ENCODE measurements around the gene GOLGA8S.
"Not testable (repeated sequence)": the region's sequence is repeated elsewhere in the genome, so short reads cannot be mapped to it uniquely, and the experiment has no call there.

GOLGA8S gene

GRCh38 chr15:23399207-23399606 is 44.7 kb downstream of the GOLGA8S start:
- not testable (repeated sequence) for DNase-seq

GRCh38 chr15:23401627-23402026 is 47.1 kb downstream of the GOLGA8S start:
- no peak for DNase-seq

- no peak for DNase-seq
Observed at GRCh38 chr15:23402140-23402539, 47.6 kb downstream of the GOLGA8S start.

GRCh38 chr15:23402544-23402943 is 48.0 kb downstream of the GOLGA8S start:
- DNase-seq: no peak

GRCh38 chr15:23403550-23403949 is 49.0 kb downstream of the GOLGA8S start:
- no peak for DNase-seq

- no peak for DNase-seq
Observed at GRCh38 chr15:23411841-23412240, 57.3 kb downstream of the GOLGA8S start.

GRCh38 chr15:23412881-23413600 is 58.5 kb downstream of the GOLGA8S start:
- DNase-seq: not testable (repeated sequence)
